HepG2 (cell line): ENCODE results near the gene CERS1. TPM values are rescaled to one million over a fixed set of nuclear protein-coding genes. Genes with fewer than 3 reads are reported as not detected.
A peak's percentile ranks its signal among the peaks of the same experiment; 100 is the strongest.

Experiments
- ATAC-seq: fragments of 200-7000 bp; cut with Tn5 transposase; 3 replicates; pipeline ENCODE4 v1.9.1; 2020; ENCODE audit warnings: mild to moderate bottlenecking, moderate library complexity
- BruUV-seq: library from RNA; stranded (reverse); fragments of 400-500 nt; replicated peaks from 2 replicates; lab custom pipeline; 2021; lab: Mats Ljungman, UMichigan
- CTCF ChIA-PET: fragments of 300-600 bp; formaldehyde crosslinking; extraction: SDS; loops from one replicate; lab custom pipeline; 2021; ENCODE audit warnings: low total read pairs, inconsistent platforms, low intra/inter-chr PET ratio; lab: Yijun Ruan, JAX
- POLR2A ChIA-PET: fragments of 350-600 bp; sonication (Branson Sonifier 250); formaldehyde crosslinking; loops from one replicate; lab custom pipeline; 2020; ENCODE audit warnings: antibody characterized with exemption, inconsistent platforms; lab: Yijun Ruan, JAX
- DNase-seq: peaks from one replicate; pipeline ENCODE4 v3.0.0-alpha.2; 2015; ENCODE audit warnings: low spot score
- FAIRE-seq: peaks from 3 replicates; lab custom pipeline; 2011; peaks lifted over from hg19 to GRCh38; lab: Jason Lieb, UNC
- H2AFZ ChIP-seq: one replicate; pipeline ENCODE4 v1.6.1; 2011; ENCODE audit warnings: low read length, inconsistent platforms
- H3K27ac ChIP-seq: fragments of 300-600 bp; 3 replicates; pipeline ENCODE4 v1.8.0; 2011; ENCODE audit warnings: mixed run types, mild to moderate bottlenecking, mixed read lengths, low read length, inconsistent platforms; ENCODE audit not compliant: insufficient read depth; ENCODE audit errors: extremely low read length
- H3K27me3 ChIP-seq, 2 experiments: fragments of 200-600 bp in 1 of 2; 2 replicates in 1 of 2; 3 replicates in 1 of 2; pipeline versions ENCODE4 v1.6.0 to v1.8.0; 2011; ENCODE audit warnings: low read length in 2 of 2, mild to moderate bottlenecking in 2 of 2, moderate library complexity in 2 of 2, inconsistent platforms in 1 of 2; ENCODE audit not compliant: insufficient read depth in 2 of 2, control insufficient read depth in 1 of 2
- H3K36me3 ChIP-seq, 2 experiments: fragments of 200-600 bp in 1 of 2; replicated peaks in 1 of 2; 2 replicates in 1 of 2; 3 replicates in 1 of 2; pipeline versions ENCODE4 v1.5.1 to v1.8.0; 2011; ENCODE audit warnings: low read length in 2 of 2, inconsistent platforms in 1 of 2; ENCODE audit not compliant: insufficient read depth in 2 of 2, control insufficient read depth in 1 of 2
- H3K4me1 ChIP-seq: 2 replicates; pipeline ENCODE4 v1.5.1; 2012; ENCODE audit warnings: low read length, inconsistent platforms; ENCODE audit not compliant: insufficient read depth
- H3K4me2 ChIP-seq: 2 replicates; pipeline ENCODE4 v1.6.0; 2011; ENCODE audit warnings: low read depth, low read length, inconsistent platforms
- H3K4me3 ChIP-seq, 3 experiments: fragments of 200-600 bp in 1 of 3; sonication (generic), shearing (Covaris generic) in 1 of 3; replicated peaks in 1 of 3; 2 replicates each; pipeline ENCODE4 v1.5.1; 2011 to 2016; ENCODE audit warnings: low read length in 3 of 3, inconsistent platforms in 2 of 3, low read depth in 2 of 3, mild to moderate bottlenecking in 2 of 3, control low read depth in 1 of 3, mixed read lengths in 1 of 3; ENCODE audit not compliant: insufficient read depth in 1 of 3
- H3K79me2 ChIP-seq: one replicate; pipeline ENCODE4 v1.6.1; 2011; ENCODE audit warnings: low read length, inconsistent platforms; ENCODE audit not compliant: insufficient read depth
- H3K9ac ChIP-seq: 2 replicates; pipeline ENCODE4 v1.6.0; 2011; ENCODE audit warnings: mild to moderate bottlenecking, low read depth, low read length, inconsistent platforms; ENCODE audit not compliant: insufficient read depth
- H3K9me3 ChIP-seq: 2 replicates; pipeline ENCODE4 v1.5.1; 2012; ENCODE audit warnings: mild to moderate bottlenecking, low read length
- H4K20me1 ChIP-seq: 2 replicates; pipeline ENCODE4 v1.6.0; 2011; ENCODE audit warnings: inconsistent platforms, mild to moderate bottlenecking, low read length, moderate library complexity; ENCODE audit not compliant: insufficient read depth
- AGO1 ChIP-seq: fragments of 200-400 bp; formaldehyde crosslinking; IDR thresholded peaks from 2 replicates; pipeline ENCODE4 v1.6.1; 2017; ENCODE audit warnings: mild to moderate bottlenecking, low read depth, low read length, moderate library complexity; ENCODE audit not compliant: poor library complexity, severe bottlenecking
- FOXM1 ChIP-seq: sonication (generic); formaldehyde crosslinking; IDR thresholded peaks from 2 replicates; pipeline ENCODE4 v1.5.0; 2020; ENCODE audit warnings: missing genetic modification reagents
- MATR3 ChIP-seq: sonication (generic); formaldehyde crosslinking; IDR thresholded peaks from 2 replicates; pipeline ENCODE4 v1.4.0; 2020; ENCODE audit warnings: missing genetic modification reagents
- RFX1 ChIP-seq: fragments of 450-650 bp; IDR thresholded peaks from 2 replicates; pipeline ENCODE4 v1.6.1; 2017
- STAG1 ChIP-seq: sonication (generic); formaldehyde crosslinking; IDR thresholded peaks from 2 replicates; pipeline ENCODE4 v1.4.0; 2020; ENCODE audit warnings: missing genetic modification reagents
- ZNF260 ChIP-seq: sonication (generic); formaldehyde crosslinking; IDR thresholded peaks from 2 replicates; pipeline ENCODE4 v1.4.0; 2020; ENCODE audit warnings: missing genetic modification reagents, low read depth, mild to moderate bottlenecking, borderline replicate concordance
- ZNF414 ChIP-seq: sonication (generic); formaldehyde crosslinking; IDR thresholded peaks from 2 replicates; pipeline ENCODE4 v1.5.0; 2020; ENCODE audit warnings: missing genetic modification reagents
- ZNF44 ChIP-seq: sonication (generic); formaldehyde crosslinking; IDR thresholded peaks from 2 replicates; pipeline ENCODE4 v1.5.1; 2020; ENCODE audit warnings: mild to moderate bottlenecking, missing genetic modification reagents
- ZNF784 ChIP-seq: sonication (generic); formaldehyde crosslinking; IDR thresholded peaks from 2 replicates; pipeline ENCODE4 v1.5.1; 2020; ENCODE audit warnings: missing genetic modification reagents, mild to moderate bottlenecking, borderline replicate concordance
- ZNF839 ChIP-seq: sonication (generic); formaldehyde crosslinking; IDR thresholded peaks from 2 replicates; pipeline ENCODE4 v1.4.0; 2020; ENCODE audit warnings: missing genetic modification reagents, mild to moderate bottlenecking, borderline replicate concordance
- WGBS: methylation state at CpG from one replicate; pipeline ENCODE4 v1.1.6; 2017; ENCODE audit warnings: low lambda C conversion rate; 5-methylcytosine and 5-hydroxymethylcytosine counted together
- in situ Hi-C: cut with HindIII; loops from 2 replicates; pipeline ENCODE4 v1.10.0; 2017; ENCODE audit warnings: low pct_unique_long_range_greater_than_20kb; ENCODE audit not compliant: extremely low pct_ligation_motif_present
- intact Hi-C: fragments of 100-400 bp; cut with micrococcal nuclease; formaldehyde crosslinking; loops from one replicate; pipeline ENCODE4 v1.10.0; 2022; ENCODE audit not compliant: unreplicated experiment
- polyA plus RNA-seq, 8 experiments: library from polyadenylated mRNA; depleted of rRNA in 3 of 8; stranded (reverse) in 7 of 8; unstranded in 1 of 8; fragments of >200 nt; fragmentation: Illumina TruSeq in 4 of 8; extraction: Trizol in 4 of 8; gene quantifications; 2 replicates each; pipeline versions ENCODE4 v1.2.1 to v1.2.3, GENCODE V29; 2011 to 2016; ENCODE audit warnings: low read depth in 4 of 8, missing spikeins in 1 of 8, mixed read lengths in 1 of 8; ENCODE audit not compliant: insufficient read depth in 1 of 8
- total RNA-seq, 5 experiments: library from RNA; depleted of rRNA; stranded (reverse); fragments of >200 nt; fragmentation: Illumina TruSeq; extraction: Trizol; gene quantifications; 2 replicates each; pipeline ENCODE4 v1.2.3, GENCODE V29; 2016; ENCODE audit warnings: low read depth in 1 of 5
- TF ChIP-seq, protein P1 (sequence below): conservative IDR thresholded peaks from 2 replicates; pipeline ENCODE4 v1.6.1; 2018; ENCODE audit warnings: missing genetic modification reagents
- TF ChIP-seq, protein P2 (sequence below): sonication (generic); formaldehyde crosslinking; IDR thresholded peaks from 2 replicates; pipeline ENCODE4 v1.4.0; 2020; ENCODE audit warnings: mild to moderate bottlenecking, missing genetic modification reagents
- TF ChIP-seq, protein P3 (sequence below): fragments of 450-650 bp; IDR thresholded peaks from 2 replicates; pipeline ENCODE4 v1.6.1; 2017; ENCODE audit warnings: mild to moderate bottlenecking
- TF ChIP-seq, protein P4 (sequence below): sonication (generic); formaldehyde crosslinking; IDR thresholded peaks from 2 replicates; pipeline ENCODE4 v1.4.0; 2020; ENCODE audit warnings: missing genetic modification reagents

Gene CERS1
- total and polyA plus RNA-seq, 2 of the 13 experiments (the other 11 are each of a cell fraction or from before 2014, with no cell fraction given): 4.6 to 9.8 TPM

DNA sequence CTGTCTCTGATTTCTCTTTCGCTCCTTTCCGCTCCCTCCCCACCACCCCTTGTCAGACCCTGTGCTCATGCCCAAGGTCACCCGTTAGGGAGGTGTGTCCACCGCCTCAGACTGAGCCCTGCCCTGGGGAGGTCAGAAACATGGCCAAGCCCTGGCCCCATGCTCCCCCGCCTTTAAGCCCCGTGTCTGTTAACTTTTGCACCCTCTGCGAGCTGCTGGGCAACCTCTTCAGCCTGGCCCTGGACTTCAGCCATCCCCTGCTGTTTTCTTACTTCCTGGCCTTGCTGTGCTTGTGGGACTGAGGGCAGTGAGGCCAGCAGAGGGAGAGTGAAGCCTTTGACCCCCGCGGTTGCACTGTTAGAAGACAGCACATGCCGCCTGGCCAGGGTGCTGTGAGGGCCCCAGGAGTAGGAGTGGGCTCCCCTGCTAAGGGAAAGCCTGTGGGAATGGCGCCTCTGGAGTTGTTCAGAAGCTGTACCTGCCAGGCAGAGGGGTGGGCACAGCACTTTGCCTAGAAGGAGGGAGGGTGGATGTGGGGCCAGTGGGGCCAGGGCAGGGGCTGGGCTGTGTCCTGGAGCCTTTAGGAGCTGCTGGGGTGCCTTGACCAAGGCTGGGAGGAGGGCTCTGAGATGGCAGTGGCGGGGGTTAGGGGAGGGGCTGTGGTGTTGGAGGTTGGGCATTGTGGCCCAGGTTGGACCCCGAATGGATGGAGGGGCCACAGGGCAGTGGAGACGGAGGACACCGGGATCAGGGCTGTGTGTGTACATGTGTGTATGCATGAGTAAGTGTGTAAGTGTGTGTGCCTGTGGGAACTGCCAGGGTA, 56.3 kb downstream of the CERS1 start:
- no peaks in the 10 kb centered on the region for H3K9me3 ChIP-seq
- 9% methylated on average over 14 of the region's 15 CpGs for WGBS
- peaks cover 0 to 23% of the 10 kb centered on the region in 2 experiments; a peak in 3 of 5 replicates for H3K36me3 ChIP-seq
- no TSS peak for BruUV-seq
- ChIA-PET CTCF (no interaction called here), POLR2A (interaction anchor here (0.7 to 2.8 kb wide), 12 partner anchors 8 to 319 kb away, joined by 3 to 23 read pairs (median 4); partner anchors contain the start of genes COPE, DDX49, ELL and REX1BD)
- peak overlapping the region; percentile 24 to 72 (median 40); a peak in 5 of 6 replicates for H3K4me3 ChIP-seq
- H3K4me2 ChIP-seq: peak overlapping the region; percentile 94
- H3K9ac ChIP-seq: peak overlapping the region; percentile 75
- no peak overlapping the region for H2AFZ ChIP-seq
- H3K27me3 ChIP-seq: no peaks in the 10 kb centered on the region
- peaks cover 64% of the 10 kb centered on the region for H4K20me1 ChIP-seq
- intact Hi-C loops (no loop called here), in situ Hi-C loops (loop anchor here (5.0 kb wide), 1 partner anchor 52 kb away; no protein-coding TSS in a partner anchor)
- peak overlapping the region; percentile 89 for H3K27ac ChIP-seq
- FAIRE-seq: peak; percentile 91
- peak; percentile 91 for ATAC-seq
- H3K4me1 ChIP-seq: peaks cover 95% of the 10 kb centered on the region
- peak; percentile 87 for DNase-seq
- H3K79me2 ChIP-seq: peaks cover 95% of the 10 kb centered on the region
- TF ChIP-seq, protein P1, sequence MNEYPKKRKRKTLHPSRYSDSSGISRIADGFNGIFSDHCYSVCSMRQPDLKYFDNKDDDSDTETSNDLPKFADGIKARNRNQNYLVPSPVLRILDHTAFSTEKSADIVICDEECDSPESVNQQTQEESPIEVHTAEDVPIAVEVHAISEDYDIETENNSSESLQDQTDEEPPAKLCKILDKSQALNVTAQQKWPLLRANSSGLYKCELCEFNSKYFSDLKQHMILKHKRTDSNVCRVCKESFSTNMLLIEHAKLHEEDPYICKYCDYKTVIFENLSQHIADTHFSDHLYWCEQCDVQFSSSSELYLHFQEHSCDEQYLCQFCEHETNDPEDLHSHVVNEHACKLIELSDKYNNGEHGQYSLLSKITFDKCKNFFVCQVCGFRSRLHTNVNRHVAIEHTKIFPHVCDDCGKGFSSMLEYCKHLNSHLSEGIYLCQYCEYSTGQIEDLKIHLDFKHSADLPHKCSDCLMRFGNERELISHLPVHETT (CRISPR knock-in tag): 0 out of 2 replicates have a peak, but pooled peaks have one; percentile 42
- TF ChIP-seq RFX1 (no peak), STAG1 (CRISPR knock-in tag) (peak; percentile 40; the same call in 1 of the 2 replicates), FOXM1 (CRISPR knock-in tag) (no peak), ZNF44 (CRISPR knock-in tag) (no peak), ZNF260 (CRISPR knock-in tag) (no peak), AGO1 (no peak), MATR3 (no peak), ZNF839 (0 out of 2 replicates have a peak, but pooled peaks have one; percentile 37), ZNF414 (CRISPR knock-in tag) (peak; percentile 90), ZNF784 (CRISPR knock-in tag) (no peak; the same call in 1 of the 2 replicates)
- TF ChIP-seq, protein P2, sequence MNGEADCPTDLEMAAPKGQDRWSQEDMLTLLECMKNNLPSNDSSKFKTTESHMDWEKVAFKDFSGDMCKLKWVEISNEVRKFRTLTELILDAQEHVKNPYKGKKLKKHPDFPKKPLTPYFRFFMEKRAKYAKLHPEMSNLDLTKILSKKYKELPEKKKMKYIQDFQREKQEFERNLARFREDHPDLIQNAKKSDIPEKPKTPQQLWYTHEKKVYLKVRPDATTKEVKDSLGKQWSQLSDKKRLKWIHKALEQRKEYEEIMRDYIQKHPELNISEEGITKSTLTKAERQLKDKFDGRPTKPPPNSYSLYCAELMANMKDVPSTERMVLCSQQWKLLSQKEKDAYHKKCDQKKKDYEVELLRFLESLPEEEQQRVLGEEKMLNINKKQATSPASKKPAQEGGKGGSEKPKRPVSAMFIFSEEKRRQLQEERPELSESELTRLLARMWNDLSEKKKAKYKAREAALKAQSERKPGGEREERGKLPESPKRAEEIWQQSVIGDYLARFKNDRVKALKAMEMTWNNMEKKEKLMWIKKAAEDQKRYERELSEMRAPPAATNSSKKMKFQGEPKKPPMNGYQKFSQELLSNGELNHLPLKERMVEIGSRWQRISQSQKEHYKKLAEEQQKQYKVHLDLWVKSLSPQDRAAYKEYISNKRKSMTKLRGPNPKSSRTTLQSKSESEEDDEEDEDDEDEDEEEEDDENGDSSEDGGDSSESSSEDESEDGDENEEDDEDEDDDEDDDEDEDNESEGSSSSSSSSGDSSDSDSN (CRISPR knock-in tag): peak; percentile 95
- TF ChIP-seq, protein P3, sequence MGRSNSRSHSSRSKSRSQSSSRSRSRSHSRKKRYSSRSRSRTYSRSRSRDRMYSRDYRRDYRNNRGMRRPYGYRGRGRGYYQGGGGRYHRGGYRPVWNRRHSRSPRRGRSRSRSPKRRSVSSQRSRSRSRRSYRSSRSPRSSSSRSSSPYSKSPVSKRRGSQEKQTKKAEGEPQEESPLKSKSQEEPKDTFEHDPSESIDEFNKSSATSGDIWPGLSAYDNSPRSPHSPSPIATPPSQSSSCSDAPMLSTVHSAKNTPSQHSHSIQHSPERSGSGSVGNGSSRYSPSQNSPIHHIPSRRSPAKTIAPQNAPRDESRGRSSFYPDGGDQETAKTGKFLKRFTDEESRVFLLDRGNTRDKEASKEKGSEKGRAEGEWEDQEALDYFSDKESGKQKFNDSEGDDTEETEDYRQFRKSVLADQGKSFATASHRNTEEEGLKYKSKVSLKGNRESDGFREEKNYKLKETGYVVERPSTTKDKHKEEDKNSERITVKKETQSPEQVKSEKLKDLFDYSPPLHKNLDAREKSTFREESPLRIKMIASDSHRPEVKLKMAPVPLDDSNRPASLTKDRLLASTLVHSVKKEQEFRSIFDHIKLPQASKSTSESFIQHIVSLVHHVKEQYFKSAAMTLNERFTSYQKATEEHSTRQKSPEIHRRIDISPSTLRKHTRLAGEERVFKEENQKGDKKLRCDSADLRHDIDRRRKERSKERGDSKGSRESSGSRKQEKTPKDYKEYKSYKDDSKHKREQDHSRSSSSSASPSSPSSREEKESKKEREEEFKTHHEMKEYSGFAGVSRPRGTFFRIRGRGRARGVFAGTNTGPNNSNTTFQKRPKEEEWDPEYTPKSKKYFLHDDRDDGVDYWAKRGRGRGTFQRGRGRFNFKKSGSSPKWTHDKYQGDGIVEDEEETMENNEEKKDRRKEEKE: no peak
- TF ChIP-seq, protein P4, sequence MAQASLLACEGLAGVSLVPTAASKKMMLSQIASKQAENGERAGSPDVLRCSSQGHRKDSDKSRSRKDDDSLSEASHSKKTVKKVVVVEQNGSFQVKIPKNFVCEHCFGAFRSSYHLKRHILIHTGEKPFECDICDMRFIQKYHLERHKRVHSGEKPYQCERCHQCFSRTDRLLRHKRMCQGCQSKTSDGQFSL: no peak
